Activated T-cell treated with anti-CD3 and anti-CD28 coated beads, Interleukin-2, amount 50 U/mL, for 48 hours (primary cell): ENCODE measurements around the gene FARS2.

Experiments used
- DNase-seq, 2 experiments: peaks; one replicate each; pipeline ENCODE4 v3.0.0-alpha.2; 2020

Gene FARS2

DNA sequence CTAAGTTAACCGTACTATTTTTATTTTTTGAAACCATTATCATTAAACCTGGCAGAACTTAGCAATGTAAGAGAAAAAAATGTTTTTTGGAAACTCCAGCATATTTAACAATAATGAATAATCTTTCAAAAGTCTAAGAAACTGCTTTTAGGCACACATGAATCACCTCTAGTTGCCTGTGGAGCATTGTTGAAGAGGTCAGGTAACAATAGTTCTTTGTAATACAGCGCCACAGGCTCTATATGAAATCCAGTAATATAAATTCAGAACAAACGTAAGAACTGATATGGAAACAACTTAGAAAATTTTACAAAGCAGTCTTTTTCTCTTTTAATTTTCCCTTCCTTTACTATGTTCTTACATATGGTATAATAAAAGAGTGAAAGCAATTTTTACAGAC is 10.9 kb upstream of the FARS2 start:
- DNase-seq = no peak

DNA sequence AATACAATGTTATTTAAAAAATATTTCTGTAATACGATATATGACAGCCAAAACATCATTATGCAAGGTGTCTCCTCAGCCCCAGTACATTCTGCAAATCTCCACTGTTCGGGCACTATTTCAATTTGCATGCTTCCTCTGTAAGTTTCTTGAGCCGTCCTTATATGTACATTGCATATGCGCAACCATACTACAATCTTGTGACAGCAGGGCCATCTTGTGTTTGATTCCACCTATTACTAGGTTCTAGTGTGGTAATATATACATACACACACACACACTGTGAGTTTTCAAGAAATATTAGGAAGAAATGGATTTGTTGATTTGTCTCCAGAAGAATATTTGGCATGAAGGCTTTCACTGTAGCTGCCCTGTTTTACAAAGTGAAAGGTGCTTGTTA is 10.4 kb upstream of the FARS2 start:
- no peak for DNase-seq

DNA sequence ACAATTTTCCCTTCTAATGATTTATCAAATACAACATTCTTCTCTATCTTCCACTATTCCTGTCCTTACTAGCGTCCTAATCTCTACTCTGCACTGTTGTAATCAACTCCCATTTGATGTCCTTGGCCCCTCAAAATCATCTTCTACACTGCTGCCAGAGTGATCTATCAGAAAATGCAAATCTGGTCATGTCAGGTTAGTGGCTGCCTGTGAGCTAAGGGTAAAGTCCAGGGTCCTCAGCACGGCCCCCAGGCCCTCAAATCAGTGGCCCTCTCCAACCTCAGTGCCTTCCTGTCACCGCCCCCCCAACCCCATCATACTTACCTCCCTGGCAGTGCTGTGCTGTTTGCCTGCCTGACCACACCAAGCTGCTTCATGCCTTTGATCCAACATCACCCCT is 4.4 kb upstream of the FARS2 start:
- no peak for DNase-seq

DNA sequence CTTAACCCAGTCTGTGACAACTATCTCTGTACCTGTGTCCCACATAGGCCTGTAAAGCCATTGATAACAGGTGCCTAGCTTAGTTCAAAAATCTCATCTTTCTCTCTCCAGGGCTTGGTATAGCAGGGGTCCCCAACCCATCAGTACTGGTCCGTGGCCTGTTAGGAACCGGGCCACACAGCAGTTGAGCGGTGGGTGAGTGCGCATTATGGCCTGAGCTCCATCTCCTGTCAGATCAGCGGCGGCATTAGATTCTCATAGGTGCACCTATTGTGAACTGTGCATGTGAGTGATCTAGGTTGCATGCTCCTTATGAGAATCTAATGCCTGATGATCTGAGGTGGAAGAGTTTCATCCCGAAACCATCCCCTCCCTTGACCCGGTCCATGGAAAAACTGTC is 3.9 kb upstream of the FARS2 start:
- DNase-seq = no peak

DNA sequence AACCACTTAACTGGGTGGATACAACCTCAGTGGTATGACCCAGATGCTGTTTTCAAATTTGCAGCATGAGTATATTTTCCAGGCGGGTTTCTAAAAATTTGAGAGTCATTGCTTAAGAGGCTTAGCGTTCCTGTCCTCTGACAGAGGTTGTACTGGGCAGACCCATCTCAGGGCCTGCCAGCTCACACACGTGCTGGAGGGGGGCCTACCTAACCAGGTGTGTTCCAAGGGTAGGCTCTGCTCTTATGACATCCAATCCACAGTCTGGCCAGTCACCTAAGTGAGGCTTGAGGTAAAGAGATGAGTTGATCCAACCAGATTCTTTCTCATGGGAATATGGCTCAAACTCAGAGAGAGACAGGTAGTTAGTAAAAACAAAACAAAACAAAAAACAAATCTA is 1.9 kb upstream of the FARS2 start:
- no peak for DNase-seq

DNA sequence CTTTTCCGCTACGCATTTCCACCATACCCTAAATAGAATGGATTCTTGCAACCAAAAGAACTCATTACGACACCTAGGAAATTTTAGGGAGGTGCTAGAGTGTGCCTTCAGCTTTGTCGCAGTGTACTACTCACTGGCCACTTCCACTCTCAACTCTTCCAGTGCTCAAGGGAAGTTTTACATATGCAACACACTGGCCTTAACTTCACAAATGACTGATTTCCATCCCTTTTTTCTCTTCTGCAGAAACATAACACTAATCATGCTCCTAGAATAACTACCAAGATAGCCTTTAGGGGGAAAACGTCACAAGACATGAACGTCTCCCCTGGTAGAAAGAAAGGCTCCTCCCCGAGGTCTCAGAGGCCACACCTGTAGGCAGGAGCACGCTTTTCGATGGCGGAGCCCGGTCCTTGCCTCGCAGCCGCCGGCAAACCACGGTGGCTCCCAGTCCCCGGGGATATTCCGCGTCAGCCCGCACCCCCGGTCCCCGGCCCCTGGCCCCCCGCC is 1.1 kb upstream of the FARS2 start:
- peak; percentile 81 to 84 for DNase-seq

DNA sequence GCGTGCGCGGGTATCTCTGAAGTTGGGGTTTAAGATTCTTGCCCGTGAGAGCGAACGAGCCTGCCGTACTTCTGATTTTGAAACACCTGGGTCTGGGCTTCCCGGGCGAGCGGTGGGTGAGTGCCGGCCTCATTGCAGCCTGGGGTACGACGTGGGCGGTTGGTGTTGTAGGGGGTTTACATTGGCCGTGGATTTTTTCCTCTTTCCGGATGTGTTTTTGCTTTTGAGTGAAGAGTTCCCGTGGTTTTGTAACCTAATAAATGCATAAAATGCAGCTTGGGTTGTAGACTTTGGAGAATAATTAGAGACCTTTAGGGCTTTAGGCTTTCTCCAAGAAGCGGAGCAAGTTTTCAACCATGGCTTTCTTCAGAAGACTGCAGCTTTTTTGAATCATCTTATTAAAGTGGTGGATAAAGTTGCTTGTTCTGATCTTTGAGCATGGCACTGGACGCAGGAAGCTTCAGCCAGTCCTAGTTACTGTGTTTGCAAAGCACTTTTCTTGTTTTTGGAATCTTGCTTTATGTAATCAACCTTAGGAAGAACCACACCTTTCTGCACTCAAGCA is 314 bp downstream of the FARS2 start:
- no peak for DNase-seq

DNA sequence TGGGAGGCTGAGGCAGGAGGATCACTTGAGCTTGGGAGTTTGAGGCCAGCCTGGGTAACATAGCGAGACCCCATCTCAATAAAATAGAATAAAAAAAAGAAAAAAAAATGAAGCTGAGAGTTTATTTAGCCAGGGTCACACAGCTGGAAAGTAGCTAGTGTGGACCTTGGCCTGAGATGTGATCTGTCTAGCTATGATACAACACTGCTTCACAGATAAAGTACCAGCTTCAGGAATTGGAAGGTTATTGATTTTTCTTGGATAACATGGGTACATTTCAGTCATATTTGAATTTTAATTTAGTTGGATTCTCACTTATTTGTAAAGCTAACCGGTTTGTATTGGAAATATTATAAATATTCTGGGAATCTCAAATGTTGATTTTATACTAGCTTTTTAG is 5.1 kb downstream of the FARS2 start:
- no peak for DNase-seq

DNA sequence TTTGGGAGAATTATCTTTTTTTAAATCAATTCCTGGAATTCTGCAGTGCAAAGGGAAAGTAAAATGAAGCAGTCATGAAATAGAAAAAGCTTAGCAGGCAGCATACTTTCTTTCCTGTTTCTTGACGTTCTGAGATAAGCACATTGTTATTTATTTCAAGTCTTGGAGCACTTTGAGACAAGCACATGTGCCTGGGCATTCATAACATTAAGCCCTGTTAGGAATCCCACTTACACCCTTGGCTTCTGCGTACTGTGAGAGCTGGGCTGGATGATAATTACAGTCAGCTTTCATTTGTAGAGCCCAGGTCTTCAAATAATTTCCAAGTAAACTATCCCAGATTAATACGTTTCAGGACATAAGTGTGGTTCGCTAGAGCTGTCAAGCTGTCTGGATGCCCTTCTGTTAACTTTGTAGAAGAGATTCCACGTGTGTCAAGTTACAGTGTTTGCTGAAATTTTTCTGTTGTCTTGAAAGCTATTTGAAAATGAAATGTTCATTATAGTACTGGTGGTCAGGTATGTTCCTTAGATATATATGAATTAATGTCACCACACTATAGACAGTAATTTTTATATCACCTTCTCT is 8.9 kb downstream of the FARS2 start:
- DNase-seq = no peak

DNA sequence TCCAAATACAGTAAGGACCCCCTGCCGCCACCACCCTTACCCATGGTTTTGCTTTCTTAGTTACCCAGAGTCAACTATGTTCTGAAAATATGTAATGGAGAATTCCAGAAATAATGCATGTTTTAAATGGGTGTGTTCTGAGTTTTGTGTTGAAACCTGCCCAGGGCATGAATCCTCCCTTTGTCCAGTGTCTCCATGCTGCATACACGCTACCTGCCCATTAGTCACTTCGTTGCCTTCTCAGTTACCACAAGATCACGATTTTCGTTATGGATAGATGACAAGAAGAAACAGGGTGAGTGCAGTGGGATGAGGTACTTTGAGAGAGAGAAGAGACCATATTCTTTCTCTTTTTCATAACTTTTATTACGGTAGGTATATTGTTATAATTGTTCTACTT is 10.6 kb downstream of the FARS2 start:
- DNase-seq = no peak

DNA sequence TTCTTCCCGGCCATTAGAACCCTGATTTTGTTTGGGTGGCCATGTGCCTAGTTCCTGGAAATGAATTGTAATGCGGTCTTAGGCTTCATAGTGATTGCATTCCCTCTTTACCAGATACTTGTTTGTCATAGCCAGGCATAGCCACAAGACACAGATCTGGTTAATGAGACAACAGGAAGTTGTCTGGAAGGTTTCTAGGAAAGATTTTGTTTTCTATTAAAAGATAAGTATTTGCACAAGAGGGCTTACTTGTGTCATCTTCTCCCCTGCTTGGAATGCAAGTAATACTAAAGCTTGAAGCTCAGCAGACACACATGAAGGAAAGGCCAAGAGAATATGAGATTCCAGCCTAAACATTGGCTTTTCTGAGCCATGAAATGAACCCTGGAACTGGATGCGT is 12.9 kb downstream of the FARS2 start:
- DNase-seq = no peak

DNA sequence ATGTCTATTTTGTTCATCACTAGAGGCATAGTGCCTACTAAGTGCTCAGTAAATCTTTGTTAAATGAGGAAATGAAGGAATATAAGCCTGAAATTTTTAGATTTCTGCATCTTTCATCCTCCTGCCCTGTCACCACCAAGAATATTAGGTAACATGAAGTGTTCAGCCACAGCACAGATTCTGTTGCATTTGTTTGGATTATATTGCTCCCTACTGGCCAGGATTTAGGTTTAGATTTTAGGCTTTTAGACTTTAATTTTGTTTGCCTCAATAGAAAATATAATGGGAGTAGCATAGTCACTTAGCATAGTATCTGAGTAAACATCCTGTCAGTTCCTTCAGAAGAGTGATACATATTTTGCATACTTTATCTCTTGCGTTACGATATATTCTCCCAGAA is 14.2 kb downstream of the FARS2 start:
- DNase-seq = no peak

DNA sequence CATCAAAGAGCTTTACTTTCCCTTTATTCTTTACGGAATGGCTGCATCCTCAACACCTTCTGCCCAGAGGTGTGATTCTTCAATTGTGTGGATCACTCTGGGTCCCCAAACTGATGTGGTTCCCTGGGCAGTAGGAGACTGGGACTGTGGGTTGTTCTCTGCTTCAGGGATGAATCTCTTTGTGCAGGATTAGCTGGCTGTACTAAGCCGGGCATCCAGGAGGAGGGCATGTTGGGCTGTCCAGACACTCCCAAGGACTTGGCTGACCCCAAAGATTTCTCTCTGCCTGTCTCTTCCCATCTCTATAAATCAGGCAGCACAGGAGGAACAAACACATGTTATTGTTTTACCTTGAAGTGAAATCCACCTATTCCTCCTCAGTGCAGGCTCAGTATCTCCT is 15.3 kb downstream of the FARS2 start:
- no peak for DNase-seq

DNA sequence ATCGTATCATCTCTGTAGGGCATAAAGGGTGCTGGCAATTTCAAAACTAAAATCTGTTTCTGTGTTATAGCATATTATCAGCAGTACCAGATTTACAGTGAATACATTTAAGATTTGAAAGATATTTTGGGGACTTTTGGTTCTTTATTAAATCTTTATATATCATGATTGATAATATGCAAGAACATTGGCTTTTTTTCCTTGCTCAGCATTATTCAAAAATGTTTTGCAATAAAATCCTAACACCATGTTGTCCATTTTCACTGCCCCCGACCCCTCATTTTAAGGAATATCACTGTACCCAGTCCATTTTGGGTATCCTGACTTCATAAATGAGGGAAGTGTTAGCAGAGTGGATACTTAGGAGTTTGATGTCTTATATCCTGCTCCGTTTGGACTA is 16.3 kb downstream of the FARS2 start:
- no peak for DNase-seq

DNA sequence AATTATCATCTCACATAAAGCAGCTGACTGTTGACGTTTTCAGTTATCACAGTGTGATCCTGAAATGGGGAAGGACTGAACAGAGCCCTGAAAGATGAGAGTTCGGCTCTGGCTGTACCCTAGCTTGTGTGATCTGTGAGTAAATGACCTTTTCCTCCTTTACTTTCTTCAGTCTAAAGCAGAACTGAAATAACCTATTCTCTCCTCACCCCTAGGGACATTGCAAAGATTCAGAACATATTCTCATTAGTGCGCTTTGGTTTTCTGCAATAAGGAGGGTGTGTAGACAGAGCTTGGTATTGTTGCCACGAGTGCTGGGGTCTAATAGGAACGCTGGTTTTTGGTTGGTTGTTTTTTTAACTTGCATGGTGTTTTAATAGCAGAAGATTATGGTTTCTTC is 16.7 kb downstream of the FARS2 start:
- DNase-seq = no peak

DNA sequence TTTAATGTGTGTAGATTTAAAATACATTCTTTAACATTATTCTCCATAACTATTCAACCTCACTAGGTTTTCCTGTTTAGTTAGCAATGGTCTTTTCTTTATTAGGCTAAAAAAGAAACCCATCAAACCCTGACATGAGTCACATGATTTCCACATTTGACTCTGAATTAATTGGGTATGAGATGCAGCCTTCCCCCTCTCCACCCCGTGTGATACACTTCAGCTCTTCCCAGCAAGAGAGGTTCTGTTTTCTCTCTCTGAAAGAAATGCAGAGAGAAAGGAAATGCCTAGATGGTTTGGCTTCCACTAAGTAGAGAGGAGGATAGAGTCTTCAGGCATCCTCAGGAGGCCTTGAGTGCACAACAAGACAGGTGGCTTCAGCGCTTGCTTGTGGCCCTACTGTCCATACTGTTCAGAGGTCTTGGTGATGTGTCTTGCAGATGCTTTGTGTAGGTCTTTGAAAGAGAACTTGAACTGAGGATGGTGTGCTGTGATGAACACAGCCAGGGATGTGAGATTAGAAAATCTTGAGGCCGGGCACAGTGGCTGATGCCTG is 17.3 kb downstream of the FARS2 start:
- DNase-seq = no peak

DNA sequence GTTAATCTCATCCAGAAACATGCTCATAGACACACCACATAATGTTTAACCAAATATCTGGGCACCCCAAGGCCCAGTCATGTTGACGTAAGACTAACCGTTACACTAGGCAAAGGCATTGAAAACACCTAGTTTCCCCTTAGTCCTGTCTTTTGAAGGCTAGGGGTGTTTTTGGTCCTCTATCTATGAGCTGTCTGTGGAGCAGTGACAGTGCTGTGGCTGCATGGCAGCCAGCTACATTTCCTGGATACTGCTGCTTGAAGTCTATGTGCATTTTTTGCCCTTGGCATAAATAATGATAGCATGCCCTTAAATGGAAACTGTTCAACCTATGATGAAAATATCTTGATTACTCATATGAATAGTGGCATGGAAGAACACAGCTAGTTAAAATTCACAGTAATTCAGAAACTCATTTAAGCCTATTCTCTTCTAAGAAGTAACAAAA is 18.6 kb downstream of the FARS2 start:
- DNase-seq = peak; percentile 58 to 62

DNA sequence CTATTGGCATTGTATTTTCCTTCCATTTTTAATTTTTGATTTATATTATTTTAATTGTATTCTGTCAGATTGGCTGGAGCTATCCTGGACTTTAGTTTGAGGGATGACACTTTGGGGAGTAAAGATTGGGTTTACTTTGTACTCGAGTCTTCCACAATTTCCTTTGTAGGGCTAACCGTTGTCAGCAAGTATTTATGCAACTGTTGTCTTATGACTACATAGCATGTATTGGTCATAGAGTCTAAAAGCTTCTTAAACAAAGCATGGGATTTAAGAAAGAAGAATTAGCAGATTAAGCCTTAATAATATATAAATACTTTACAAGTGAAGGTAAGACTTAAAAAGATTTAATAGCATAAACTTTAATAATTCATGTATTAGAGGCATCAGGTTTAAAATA is 19.6 kb downstream of the FARS2 start:
- no peak for DNase-seq

DNA sequence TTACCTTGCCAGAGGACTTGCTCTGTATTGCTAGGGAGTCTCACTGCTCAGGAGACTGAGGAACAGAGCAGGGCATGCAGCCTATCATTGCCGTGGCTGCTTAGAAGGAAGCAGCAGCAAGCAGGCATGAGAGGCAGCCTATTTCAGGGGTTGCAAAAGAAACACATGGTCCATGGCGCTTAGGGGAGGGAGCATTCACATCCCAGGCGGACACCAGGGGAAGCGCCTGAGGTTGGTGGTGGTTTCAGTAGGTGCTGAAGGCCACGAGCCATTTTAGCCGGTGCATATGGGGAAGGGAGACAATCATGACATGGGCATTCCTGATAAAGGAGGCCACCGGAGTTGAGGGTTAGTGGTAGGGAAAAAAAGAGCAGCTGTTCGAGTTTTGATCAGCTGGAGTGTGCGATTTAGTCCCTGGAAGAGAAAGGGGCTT is 20.9 kb downstream of the FARS2 start:
- DNase-seq = no peak

DNA sequence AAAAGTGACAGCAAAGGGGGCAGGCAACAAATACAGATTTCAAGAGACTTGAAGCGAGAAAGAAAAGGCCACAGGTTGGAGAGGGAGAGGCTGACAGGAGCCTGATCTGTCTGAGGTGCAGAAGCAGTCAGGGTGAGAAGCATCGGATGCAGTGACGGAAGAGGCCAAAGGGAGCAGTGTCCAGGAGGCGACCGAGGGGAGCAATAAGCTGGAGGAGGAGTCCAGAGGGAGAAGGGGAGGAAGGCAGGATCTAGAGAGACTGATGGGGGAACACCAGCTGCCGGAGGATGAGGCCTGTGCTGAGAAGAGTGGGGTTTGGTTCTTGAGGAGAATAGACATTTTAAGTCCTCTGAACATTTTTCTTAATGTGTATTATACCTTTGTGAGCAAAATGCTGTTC is 23.8 kb downstream of the FARS2 start:
- DNase-seq = no peak

DNA sequence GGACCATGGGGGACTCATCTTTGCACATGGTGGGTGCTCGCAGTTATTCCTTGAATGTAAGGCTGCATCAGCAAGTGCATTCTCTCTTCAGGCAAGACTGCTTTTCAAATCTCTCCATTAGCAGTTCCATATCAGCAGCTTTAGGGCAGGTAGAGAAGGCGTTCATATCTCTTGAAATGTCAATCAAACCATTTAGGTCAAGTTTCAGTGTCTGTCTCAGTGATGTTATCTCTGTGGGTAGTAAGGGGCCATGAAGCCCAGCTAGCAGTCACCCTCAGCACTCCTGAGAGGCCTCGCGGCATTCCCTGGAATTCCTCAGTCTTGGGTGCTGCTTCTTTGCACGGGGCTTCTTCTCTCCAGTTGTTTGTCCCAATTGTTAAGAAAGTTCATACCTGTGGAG is 24.2 kb downstream of the FARS2 start:
- no peak for DNase-seq

DNA sequence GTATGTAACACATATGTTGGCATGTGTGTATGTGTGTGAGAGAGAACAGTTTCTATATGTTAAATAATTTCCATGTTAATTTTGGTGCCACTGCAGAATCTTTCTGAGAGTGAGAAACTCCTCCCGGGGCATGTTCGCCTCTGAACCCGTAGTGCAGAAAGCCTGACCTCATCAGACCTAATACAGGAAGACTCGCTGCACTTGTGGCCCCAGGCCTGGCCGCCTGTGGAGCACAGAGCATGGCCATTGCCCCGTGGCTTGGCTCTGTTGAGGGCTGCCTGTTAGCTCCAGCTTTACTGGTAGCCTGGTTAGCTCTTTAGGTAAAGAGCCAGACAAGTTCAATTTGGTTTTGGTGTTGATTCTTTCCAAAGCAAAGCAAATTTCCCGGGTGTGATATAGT is 25.5 kb downstream of the FARS2 start:
- no peak for DNase-seq

DNA sequence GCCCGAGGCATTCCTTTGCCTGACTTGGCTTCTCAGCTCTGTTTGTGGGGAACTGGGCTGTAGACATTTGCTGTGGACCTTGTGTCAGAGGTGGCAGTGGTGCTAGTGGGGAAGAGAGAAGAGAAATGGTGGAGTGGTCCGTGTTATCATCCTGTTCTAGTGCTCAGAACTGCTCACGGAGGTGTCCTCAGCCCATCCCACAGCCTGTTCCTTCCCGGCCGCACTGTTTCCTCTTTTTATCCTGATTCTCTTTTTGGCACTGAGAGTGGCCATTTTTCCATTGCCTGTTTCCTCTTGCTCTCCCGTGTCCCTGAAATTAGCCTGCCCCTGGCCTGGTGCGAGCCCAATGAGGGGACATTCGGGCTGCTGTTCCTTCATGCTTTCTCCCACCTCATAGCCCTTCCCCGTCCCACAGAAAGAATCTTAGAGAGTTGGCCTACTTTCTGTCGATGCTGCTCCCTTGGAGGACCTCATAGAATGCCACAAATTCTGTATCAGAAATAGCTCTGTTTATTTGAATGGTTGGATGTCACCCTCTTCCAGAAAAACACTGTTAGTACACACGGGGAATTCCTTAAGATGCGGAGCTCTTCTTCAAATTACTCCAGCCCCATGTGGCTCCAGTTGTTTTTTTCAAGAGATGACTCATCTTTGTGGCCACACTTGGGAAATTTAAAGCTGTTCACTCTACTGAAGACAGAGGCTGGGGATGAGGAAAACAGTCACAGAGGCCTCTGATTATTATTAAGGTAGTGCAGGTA is 26.1 kb downstream of the FARS2 start:
- no peak for DNase-seq

DNA sequence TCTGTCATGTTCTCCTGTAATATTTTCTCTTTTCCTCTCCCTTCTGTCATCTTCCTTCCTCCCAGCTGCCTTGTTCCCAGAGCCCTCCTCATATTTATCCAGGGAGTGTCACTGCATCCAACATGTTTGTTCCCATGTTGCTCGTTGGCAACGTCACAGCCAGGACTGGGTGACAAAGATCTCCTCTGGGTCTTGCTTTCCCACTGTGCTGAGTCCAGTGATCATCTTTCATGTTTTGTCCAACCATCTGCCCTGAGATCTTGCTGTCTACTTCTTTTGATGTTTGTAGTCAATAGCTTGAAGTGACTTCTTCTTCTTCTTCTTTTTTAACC is 26.6 kb downstream of the FARS2 start:
- no peak for DNase-seq
